Osteoblast (primary cell): ENCODE data around the gene HDAC4. TPM values are rescaled to one million over a fixed set of nuclear protein-coding genes. Genes with fewer than 3 reads are reported as not detected.

ENCODE experiments used
- DNase-seq: peaks from one replicate; pipeline ENCODE4 v3.0.0; 2011; ENCODE audit warnings: low spot score, mixed read lengths; ENCODE audit not compliant: insufficient read length; ENCODE audit errors: missing footprints
- H2AFZ ChIP-seq: 2 replicates; pipeline ENCODE4 v1.6.0; 2011; ENCODE audit warnings: mild to moderate bottlenecking, low read length
- H3K27ac ChIP-seq: 2 replicates; pipeline ENCODE4 v1.5.1; 2011; ENCODE audit warnings: mild to moderate bottlenecking, low read depth, low read length, moderate library complexity
- H3K27me3 ChIP-seq: 2 replicates; pipeline ENCODE4 v1.6.0; 2012; ENCODE audit warnings: mild to moderate bottlenecking, control low read depth, inconsistent platforms, low read length, moderate library complexity; ENCODE audit not compliant: insufficient read depth
- H3K36me3 ChIP-seq: 2 replicates; pipeline ENCODE4 v1.5.1; 2011; ENCODE audit warnings: mild to moderate bottlenecking, low read length, control low read depth, moderate library complexity; ENCODE audit not compliant: insufficient read depth
- H3K4me1 ChIP-seq: 2 replicates; pipeline ENCODE4 v1.5.1; 2011; ENCODE audit warnings: mild to moderate bottlenecking, low read length, control low read depth, moderate library complexity; ENCODE audit not compliant: insufficient read depth
- H3K4me2 ChIP-seq: 2 replicates; pipeline ENCODE4 v1.6.0; 2011; ENCODE audit warnings: mild to moderate bottlenecking, low read length; ENCODE audit not compliant: insufficient read depth
- H3K4me3 ChIP-seq: fragments of 200-600 bp; sonication (generic); 3 replicates; pipeline ENCODE4 v1.5.1; 2012; ENCODE audit warnings: mild to moderate bottlenecking, low read length, inconsistent platforms; ENCODE audit not compliant: insufficient read depth
- H3K79me2 ChIP-seq: 2 replicates; pipeline ENCODE4 v1.6.0; 2012; ENCODE audit warnings: mild to moderate bottlenecking, low read length, control low read depth, inconsistent platforms; ENCODE audit not compliant: insufficient read depth
- H3K9me3 ChIP-seq: 2 replicates; pipeline ENCODE4 v1.5.1; 2011; ENCODE audit warnings: low read depth, low read length, control low read depth
- H4K20me1 ChIP-seq: 2 replicates; pipeline ENCODE4 v1.6.0; 2012; ENCODE audit warnings: mild to moderate bottlenecking, low read length, control low read depth; ENCODE audit not compliant: insufficient read depth
- small RNA-seq: library from RNA; depleted of rRNA; stranded (forward); fragments of <200 nt; gene quantifications from one replicate; pipeline ENCODE3, GENCODE V24; 2012
- total RNA-seq: library from RNA; depleted of rRNA; stranded (reverse); fragments of >200 nt; gene quantifications from 2 replicates; pipeline ENCODE4 v1.2.3, GENCODE V29; 2012
- TF ChIP-seq, protein P1 (sequence below): IDR thresholded peaks from 2 replicates; pipeline ENCODE4 v1.5.1; 2011; ENCODE audit warnings: mild to moderate bottlenecking, low read depth, low read length, moderate library complexity; ENCODE audit errors: extremely low read depth

HDAC4 gene
- total RNA-seq, 1 donor: 30.8 TPM

DNA sequence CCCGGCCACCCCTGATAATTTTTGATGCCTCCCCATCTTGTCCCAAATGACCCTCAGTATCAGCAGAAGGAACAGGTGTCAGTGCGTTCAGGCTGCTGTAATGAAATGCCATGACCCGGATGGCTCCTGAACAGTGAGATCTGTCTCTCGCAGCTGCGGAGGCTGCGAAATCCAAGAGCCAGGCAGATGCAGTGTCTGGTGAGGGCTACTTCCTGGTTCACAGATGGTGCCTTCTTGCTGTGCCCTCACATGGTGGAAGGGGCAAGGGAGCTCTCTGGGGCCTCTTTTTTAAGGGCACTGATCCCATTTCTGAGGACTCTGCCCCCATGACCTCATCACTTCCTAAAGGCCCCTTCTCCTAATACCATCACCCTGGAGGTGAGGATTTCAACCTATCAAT lies 400.7 kb downstream of the HDAC4 start:
- no peaks in the 10 kb centered on the region for H3K36me3 ChIP-seq
- H3K27me3 ChIP-seq: peaks cover 11% of the 10 kb centered on the region
- TF ChIP-seq, protein P1, sequence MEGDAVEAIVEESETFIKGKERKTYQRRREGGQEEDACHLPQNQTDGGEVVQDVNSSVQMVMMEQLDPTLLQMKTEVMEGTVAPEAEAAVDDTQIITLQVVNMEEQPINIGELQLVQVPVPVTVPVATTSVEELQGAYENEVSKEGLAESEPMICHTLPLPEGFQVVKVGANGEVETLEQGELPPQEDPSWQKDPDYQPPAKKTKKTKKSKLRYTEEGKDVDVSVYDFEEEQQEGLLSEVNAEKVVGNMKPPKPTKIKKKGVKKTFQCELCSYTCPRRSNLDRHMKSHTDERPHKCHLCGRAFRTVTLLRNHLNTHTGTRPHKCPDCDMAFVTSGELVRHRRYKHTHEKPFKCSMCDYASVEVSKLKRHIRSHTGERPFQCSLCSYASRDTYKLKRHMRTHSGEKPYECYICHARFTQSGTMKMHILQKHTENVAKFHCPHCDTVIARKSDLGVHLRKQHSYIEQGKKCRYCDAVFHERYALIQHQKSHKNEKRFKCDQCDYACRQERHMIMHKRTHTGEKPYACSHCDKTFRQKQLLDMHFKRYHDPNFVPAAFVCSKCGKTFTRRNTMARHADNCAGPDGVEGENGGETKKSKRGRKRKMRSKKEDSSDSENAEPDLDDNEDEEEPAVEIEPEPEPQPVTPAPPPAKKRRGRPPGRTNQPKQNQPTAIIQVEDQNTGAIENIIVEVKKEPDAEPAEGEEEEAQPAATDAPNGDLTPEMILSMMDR: no peak
- H3K9me3 ChIP-seq: no peaks in the 10 kb centered on the region
- peaks cover 14% of the 10 kb centered on the region for H3K4me1 ChIP-seq
- H3K27ac ChIP-seq: no peak overlapping the region
- no peak overlapping the region for H2AFZ ChIP-seq
- no peak overlapping the region for H3K4me2 ChIP-seq
- DNase-seq: no peak
- H3K4me3 ChIP-seq: no peak overlapping the region
- H4K20me1 ChIP-seq: no peaks in the 10 kb centered on the region
- no peaks in the 10 kb centered on the region for H3K79me2 ChIP-seq

DNA sequence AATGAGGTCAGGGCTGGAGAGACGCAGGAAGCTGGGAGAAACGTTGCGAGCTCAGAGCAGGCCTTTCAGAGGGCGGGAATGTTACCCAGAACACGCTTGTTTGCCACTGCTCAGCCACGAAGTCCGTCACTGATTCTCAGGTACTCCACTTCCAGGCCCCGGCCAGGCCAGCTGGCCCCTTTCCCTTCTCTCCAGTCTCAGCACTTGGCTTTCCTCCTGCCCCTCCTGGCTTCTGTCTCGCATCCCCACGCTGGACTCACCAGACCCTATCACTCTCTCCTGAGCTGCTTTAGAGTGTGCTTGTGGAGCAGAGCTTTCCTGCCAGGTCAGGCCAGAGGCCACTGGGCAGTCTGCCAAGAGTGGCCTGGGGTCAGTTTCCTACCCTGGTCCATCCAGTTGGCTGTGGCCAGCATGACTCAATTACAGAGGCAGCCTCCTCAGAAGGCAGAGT lies 401.5 kb downstream of the HDAC4 start:
- Histone ChIP-seq H3K4me2 (no peak overlapping the region), H4K20me1 (no peaks in the 10 kb centered on the region), H3K27me3 (peaks cover 6% of the 10 kb centered on the region), H3K79me2 (no peaks in the 10 kb centered on the region), H3K27ac (no peak overlapping the region), H3K9me3 (no peaks in the 10 kb centered on the region), H3K36me3 (no peaks in the 10 kb centered on the region), H3K4me3 (no peak overlapping the region), H2AFZ (no peak overlapping the region), H3K4me1 (peaks cover 14% of the 10 kb centered on the region)
- DNase-seq: no peak
- TF ChIP-seq, protein P1: no peak

DNA sequence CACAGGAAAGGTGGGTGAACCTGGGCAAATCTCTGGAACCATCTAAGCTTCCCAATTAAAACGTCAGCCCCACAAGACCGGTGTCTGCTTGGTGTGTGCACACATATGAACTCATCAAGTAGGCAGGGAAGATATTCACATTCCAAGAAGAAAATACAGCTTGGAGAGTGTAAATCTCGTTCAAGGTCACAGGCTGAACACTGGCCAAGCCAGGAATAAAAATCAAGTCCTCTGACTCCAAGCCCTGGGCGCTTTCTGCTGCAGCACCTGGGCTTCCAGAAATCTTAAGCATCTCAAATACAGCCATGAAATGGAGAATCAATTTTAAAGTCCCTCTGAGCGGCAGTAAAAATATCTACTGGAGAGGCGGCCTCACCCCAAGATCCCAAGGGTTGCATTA lies 402.0 kb downstream of the HDAC4 start:
- Histone ChIP-seq H3K4me1 (peaks cover 13% of the 10 kb centered on the region), H3K27me3 (peaks cover 1% of the 10 kb centered on the region), H3K27ac (no peak overlapping the region), H3K9me3 (no peaks in the 10 kb centered on the region), H2AFZ (no peak overlapping the region), H4K20me1 (no peaks in the 10 kb centered on the region), H3K4me3 (no peak overlapping the region), H3K36me3 (no peaks in the 10 kb centered on the region), H3K79me2 (no peaks in the 10 kb centered on the region), H3K4me2 (no peak overlapping the region)
- TF ChIP-seq, protein P1: no peak
- no peak for DNase-seq

Small RNA genes lying within 50 kb of the gene (small RNA-seq; reads per million reads assigned to genes)
- not detected for gene MIR2467
- not detected for gene MIR4269
- not detected for gene MIR4440
- gene MIR4441: not detected
